GM23248 (cell line): Measurements from ENCODE around the gene GYG2. TPM values are rescaled to one million over a fixed set of nuclear protein-coding genes. Genes with fewer than 3 reads are reported as not detected.

Experiments
- DNase-seq: peaks from one replicate; pipeline ENCODE4 v3.0.0-alpha.2; 2015
- H2AFZ ChIP-seq: fragments of 200-600 bp; sonication (generic); 2 replicates; pipeline ENCODE4 v1.6.1; 2016; ENCODE audit warnings: antibody characterized with exemption
- H3F3A ChIP-seq: fragments of 200-600 bp; sonication (generic); 2 replicates; pipeline ENCODE4 v1.6.1; 2016; ENCODE audit warnings: mild to moderate bottlenecking, antibody characterized with exemption, mixed run types; ENCODE audit not compliant: insufficient read depth
- H3K27ac ChIP-seq: fragments of 200-600 bp; sonication (generic); 2 replicates; pipeline ENCODE4 v1.5.1; 2016; ENCODE audit warnings: mild to moderate bottlenecking
- H3K27me3 ChIP-seq: fragments of 200-600 bp; sonication (generic); replicated peaks from 2 replicates; pipeline ENCODE4 v1.6.1; 2016; ENCODE audit warnings: mild to moderate bottlenecking; ENCODE audit not compliant: insufficient read depth
- H3K36me3 ChIP-seq: fragments of 200-600 bp; sonication (generic); 2 replicates; pipeline ENCODE4 v1.6.1; 2016; ENCODE audit warnings: low read depth, mild to moderate bottlenecking
- H3K4me1 ChIP-seq: fragments of 200-600 bp; sonication (generic); 2 replicates; pipeline ENCODE4 v1.6.1; 2016; ENCODE audit warnings: mild to moderate bottlenecking; ENCODE audit not compliant: insufficient read depth
- H3K4me2 ChIP-seq: fragments of 200-600 bp; sonication (generic); one replicate; pipeline ENCODE4 v1.6.1; 2016; ENCODE audit warnings: mild to moderate bottlenecking; ENCODE audit not compliant: unreplicated experiment
- H3K4me3 ChIP-seq: fragments of 200-600 bp; sonication (generic); 2 replicates; pipeline ENCODE4 v1.5.1; 2016; ENCODE audit warnings: mild to moderate bottlenecking
- H3K79me2 ChIP-seq: fragments of 200-600 bp; sonication (generic); 2 replicates; pipeline ENCODE4 v1.6.1; 2016; ENCODE audit warnings: mild to moderate bottlenecking; ENCODE audit not compliant: insufficient read depth
- H3K9ac ChIP-seq: fragments of 200-600 bp; sonication (generic); 2 replicates; pipeline ENCODE4 v1.6.1; 2016; ENCODE audit warnings: mild to moderate bottlenecking
- H3K9me2 ChIP-seq: fragments of 200-600 bp; sonication (generic); 2 replicates; pipeline ENCODE4 v1.6.1; 2016; ENCODE audit warnings: mixed run types, mild to moderate bottlenecking, moderate library complexity; ENCODE audit not compliant: insufficient read depth
- H3K9me3 ChIP-seq: fragments of 200-600 bp; sonication (generic); one replicate; pipeline ENCODE4 v1.6.1; 2017; ENCODE audit warnings: low read depth
- H4K20me1 ChIP-seq: fragments of 200-600 bp; sonication (generic); 2 replicates; pipeline ENCODE4 v1.6.0; 2016; ENCODE audit not compliant: insufficient read depth
- EZH2 ChIP-seq: fragments of 200-600 bp; sonication (generic); IDR thresholded peaks from 2 replicates; pipeline ENCODE4 v1.6.1; 2018; ENCODE audit warnings: antibody characterized with exemption, mild to moderate bottlenecking; ENCODE audit not compliant: insufficient read depth, poor library complexity, severe bottlenecking
- EZH2phosphoT487 ChIP-seq: fragments of 200-600 bp; sonication (generic); IDR thresholded peaks from 2 replicates; pipeline ENCODE4 v1.6.1; 2018; ENCODE audit warnings: antibody characterized with exemption, moderate library complexity, mild to moderate bottlenecking, low read depth; ENCODE audit not compliant: insufficient read depth
- WGBS, 2 experiments: methylation state at CpG; one replicate each; pipeline ENCODE4 v1.1.6; 2015 to 2017; ENCODE audit warnings: low lambda C conversion rate in 2 of 2, low coverage in 1 of 2; ENCODE audit errors: missing lambda C conversion rate in 2 of 2; 5-methylcytosine and 5-hydroxymethylcytosine counted together
- in situ Hi-C: fragments of 300-500 bp; cut with MboI; formaldehyde crosslinking; loops from 2 replicates; pipeline ENCODE4 v1.15.0; 2020
- polyA plus RNA-seq: library from polyadenylated mRNA; unstranded; fragments of >200 nt; fragmentation: Nextera tagmentation; extraction: Ambion mirVana; gene quantifications from 2 replicates; pipeline ENCODE4 v1.2.1, GENCODE V29; 2016
- total RNA-seq: library from RNA; depleted of rRNA; stranded (reverse); fragments of >200 nt; shearing (Covaris generic); gene quantifications from 2 replicates; pipeline ENCODE4 v1.2.3, GENCODE V29; 2014

Gene GYG2
- total and polyA plus RNA-seq, 2 experiments from 2014 or later = 0.43 to 0.86 TPM

GRCh38 chrX:2857566-2857965 lies 28.8 kb downstream of the GYG2 start:
- no peak for DNase-seq
- H3K9me2 ChIP-seq = no peaks in the 10 kb centered on the region
- no peak overlapping the region for H3K4me2 ChIP-seq
- 75 to 83% methylated on average over 3 of the region's 3 CpGs for WGBS, 2 experiments
- H3K9me3 ChIP-seq = no peaks in the 10 kb centered on the region
- no peak overlapping the region for H3K9ac ChIP-seq
- no peaks in the 10 kb centered on the region for H3K79me2 ChIP-seq
- no peaks in the 10 kb centered on the region for H3F3A ChIP-seq
- TF ChIP-seq EZH2phosphoT487 (no peak), EZH2 (no peak)
- no peaks in the 10 kb centered on the region for H3K4me1 ChIP-seq
- no peaks in the 10 kb centered on the region for H3K36me3 ChIP-seq
- no peak overlapping the region for H2AFZ ChIP-seq
- H3K27ac ChIP-seq = no peak overlapping the region
- no peaks in the 10 kb centered on the region for H4K20me1 ChIP-seq
- no peak overlapping the region for H3K4me3 ChIP-seq
- no peaks in the 10 kb centered on the region for H3K27me3 ChIP-seq
- in situ Hi-C loops = no loop called here

GRCh38 chrX:2859197-2859797 lies 30.6 kb downstream of the GYG2 start:
- no peaks in the 10 kb centered on the region for H3K9me3 ChIP-seq
- no peak overlapping the region for H2AFZ ChIP-seq
- H3K9me2 ChIP-seq = no peaks in the 10 kb centered on the region
- H3K4me2 ChIP-seq = no peak overlapping the region
- TF ChIP-seq EZH2 (no peak), EZH2phosphoT487 (no peak)
- H3K4me1 ChIP-seq = no peaks in the 10 kb centered on the region
- H4K20me1 ChIP-seq = no peaks in the 10 kb centered on the region
- DNase-seq = no peak
- H3K27me3 ChIP-seq = no peaks in the 10 kb centered on the region
- no peak overlapping the region for H3K27ac ChIP-seq
- no peaks in the 10 kb centered on the region for H3K79me2 ChIP-seq
- H3K36me3 ChIP-seq = no peaks in the 10 kb centered on the region
- H3K9ac ChIP-seq = no peak overlapping the region
- in situ Hi-C loops = no loop called here
- no peaks in the 10 kb centered on the region for H3F3A ChIP-seq
- WGBS, 2 experiments = 79 to 86% methylated on average over 1 of the region's 1 CpG
- no peak overlapping the region for H3K4me3 ChIP-seq

GRCh38 chrX:2862404-2862803 lies 33.7 kb downstream of the GYG2 start:
- H4K20me1 ChIP-seq = no peaks in the 10 kb centered on the region
- WGBS, 2 experiments = 47 to 59% methylated on average over 6 to 9 of the region's 9 CpGs
- no peak overlapping the region for H2AFZ ChIP-seq
- H3K27ac ChIP-seq = no peak overlapping the region
- H3K27me3 ChIP-seq = no peaks in the 10 kb centered on the region
- no peaks in the 10 kb centered on the region for H3K9me3 ChIP-seq
- H3K9ac ChIP-seq = no peak overlapping the region
- H3K4me3 ChIP-seq = no peak overlapping the region
- no peaks in the 10 kb centered on the region for H3K4me1 ChIP-seq
- TF ChIP-seq EZH2phosphoT487 (no peak), EZH2 (no peak)
- H3K4me2 ChIP-seq = no peak overlapping the region
- no peaks in the 10 kb centered on the region for H3K9me2 ChIP-seq
- H3F3A ChIP-seq = no peaks in the 10 kb centered on the region
- in situ Hi-C loops = no loop called here
- H3K79me2 ChIP-seq = no peaks in the 10 kb centered on the region
- DNase-seq = no peak
- no peaks in the 10 kb centered on the region for H3K36me3 ChIP-seq

GRCh38 chrX:2863646-2864045 lies 34.9 kb downstream of the GYG2 start:
- Histone ChIP-seq H4K20me1 (no peaks in the 10 kb centered on the region), H3K4me2 (no peak overlapping the region), H3F3A (no peaks in the 10 kb centered on the region), H3K27me3 (no peaks in the 10 kb centered on the region), H3K9me2 (no peaks in the 10 kb centered on the region), H2AFZ (no peak overlapping the region), H3K9me3 (no peaks in the 10 kb centered on the region), H3K79me2 (no peaks in the 10 kb centered on the region), H3K4me1 (no peaks in the 10 kb centered on the region), H3K9ac (no peak overlapping the region), H3K4me3 (no peak overlapping the region), H3K27ac (no peak overlapping the region), H3K36me3 (no peaks in the 10 kb centered on the region)
- no peak for DNase-seq
- WGBS, 2 experiments = 41 to 51% methylated on average over 6 of the region's 6 CpGs
- in situ Hi-C loops = no loop called here
- TF ChIP-seq EZH2phosphoT487 (no peak), EZH2 (no peak)

- Histone ChIP-seq H3F3A (no peaks in the 10 kb centered on the region), H3K4me3 (no peak overlapping the region), H3K27ac (no peak overlapping the region), H3K27me3 (no peaks in the 10 kb centered on the region), H3K9me2 (no peaks in the 10 kb centered on the region), H3K9ac (no peak overlapping the region), H4K20me1 (no peaks in the 10 kb centered on the region), H3K79me2 (no peaks in the 10 kb centered on the region), H3K9me3 (no peaks in the 10 kb centered on the region), H3K4me1 (no peaks in the 10 kb centered on the region), H3K4me2 (no peak overlapping the region), H3K36me3 (no peaks in the 10 kb centered on the region), H2AFZ (no peak overlapping the region)
- in situ Hi-C loops = no loop called here
- no peak for TF ChIP-seq EZH2phosphoT487
- TF ChIP-seq EZH2 = no peak
- 75 to 77% methylated on average over 5 to 7 of the region's 7 CpGs for WGBS, 2 experiments
- DNase-seq = no peak
Observed at GRCh38 chrX:2867206-2867605, 38.5 kb downstream of the GYG2 start.
